Thyroid gland (tissue), 4 donors: ENCODE results near the gene SNX3. TPM values are rescaled to one million over a fixed set of nuclear protein-coding genes. Genes with fewer than 3 reads are reported as not detected.
"Not testable (repeated sequence)": the region's sequence is repeated elsewhere in the genome, so short reads cannot be mapped to it uniquely, and the experiment has no call there.

Experiments
- DNase-seq, 2 donors: peaks; one replicate each; pipeline ENCODE4 v3.0.0-alpha.2; 2019
- H3K27ac ChIP-seq, 3 donors: fragments of 200-600 bp; sonication (generic); 1 replicate in 2 of 3; 2 replicates in 1 of 3; pipeline ENCODE4 v1.5.1; 2016 to 2019; ENCODE audit warnings: mild to moderate bottlenecking in 1 of 3, moderate library complexity in 1 of 3
- H3K27me3 ChIP-seq: fragments of 200-600 bp; sonication (generic); one replicate; pipeline ENCODE4 v1.5.1; 2019
- H3K36me3 ChIP-seq, 2 donors: fragments of 200-600 bp; sonication (generic); one replicate each; pipeline ENCODE4 v1.5.1; 2016 to 2019
- H3K4me1 ChIP-seq, 2 donors: fragments of 200-600 bp; sonication (generic); one replicate each; pipeline ENCODE4 v1.5.1; 2017 to 2019
- H3K4me3 ChIP-seq, 3 donors: fragments of 200-600 bp; sonication (generic); replicated peaks in 1 of 3; 1 replicate in 2 of 3; 2 replicates in 1 of 3; pipeline ENCODE4 v1.5.1; 2016; ENCODE audit warnings: mild to moderate bottlenecking in 1 of 3
- H3K9me3 ChIP-seq: fragments of 200-600 bp; sonication (generic); one replicate; pipeline ENCODE4 v1.5.1; 2017
- POLR2A ChIP-seq, 2 donors: fragments of 450-650 bp; IDR thresholded peaks; one replicate each; pipeline ENCODE4 v1.6.1; 2017; ENCODE audit warnings: antibody characterized with exemption in 2 of 2, mild to moderate bottlenecking in 2 of 2, moderate library complexity in 1 of 2
- WGBS, 2 donors: methylation state at CpG; one replicate each; pipeline ENCODE4 v1.1.5; 2017; 5-methylcytosine and 5-hydroxymethylcytosine counted together
- intact Hi-C: fragments of 100-400 bp; cut with DNase I; formaldehyde crosslinking; loops from one replicate; pipeline ENCODE4 v1.15.1; 2023
- total RNA-seq, 4 donors: library from RNA; depleted of rRNA; stranded (reverse); fragments of >200 nt; gene quantifications; one replicate each; pipeline ENCODE4 v1.2.3, GENCODE V29; 2016
- TF ChIP-seq, protein P1 (sequence below), 6 experiments: fragments of 200-600 bp in 3 of 6; fragments of 450-650 bp in 3 of 6; sonication (generic) in 3 of 6; IDR thresholded peaks; one replicate each; pipeline ENCODE4 v1.5.1; 2016 to 2019; ENCODE audit warnings: antibody characterized with exemption in 6 of 6, mild to moderate bottlenecking in 2 of 6, inconsistent platforms in 1 of 6, moderate library complexity in 1 of 6

The SNX3 gene
- total RNA-seq, 4 donors from 2014 or later, result 97.5 to 208 (median 132) TPM

- intact Hi-C loops, result no loop called here
- H3K4me1 ChIP-seq, result peaks cover 0 to 6% of the 10 kb centered on the region in 2 donors
- H3K27ac ChIP-seq, result no peak overlapping the region
- H3K4me3 ChIP-seq, result no peak overlapping the region
- no peak for DNase-seq
- WGBS, 2 donors, result 100% methylated on average over 1 of the region's 1 CpG
- no peaks in the 10 kb centered on the region for H3K36me3 ChIP-seq
- no peaks in the 10 kb centered on the region for H3K9me3 ChIP-seq
- H3K27me3 ChIP-seq, result no peaks in the 10 kb centered on the region
- TF ChIP-seq, protein P1, sequence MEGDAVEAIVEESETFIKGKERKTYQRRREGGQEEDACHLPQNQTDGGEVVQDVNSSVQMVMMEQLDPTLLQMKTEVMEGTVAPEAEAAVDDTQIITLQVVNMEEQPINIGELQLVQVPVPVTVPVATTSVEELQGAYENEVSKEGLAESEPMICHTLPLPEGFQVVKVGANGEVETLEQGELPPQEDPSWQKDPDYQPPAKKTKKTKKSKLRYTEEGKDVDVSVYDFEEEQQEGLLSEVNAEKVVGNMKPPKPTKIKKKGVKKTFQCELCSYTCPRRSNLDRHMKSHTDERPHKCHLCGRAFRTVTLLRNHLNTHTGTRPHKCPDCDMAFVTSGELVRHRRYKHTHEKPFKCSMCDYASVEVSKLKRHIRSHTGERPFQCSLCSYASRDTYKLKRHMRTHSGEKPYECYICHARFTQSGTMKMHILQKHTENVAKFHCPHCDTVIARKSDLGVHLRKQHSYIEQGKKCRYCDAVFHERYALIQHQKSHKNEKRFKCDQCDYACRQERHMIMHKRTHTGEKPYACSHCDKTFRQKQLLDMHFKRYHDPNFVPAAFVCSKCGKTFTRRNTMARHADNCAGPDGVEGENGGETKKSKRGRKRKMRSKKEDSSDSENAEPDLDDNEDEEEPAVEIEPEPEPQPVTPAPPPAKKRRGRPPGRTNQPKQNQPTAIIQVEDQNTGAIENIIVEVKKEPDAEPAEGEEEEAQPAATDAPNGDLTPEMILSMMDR (IDR thresholded peaks at IDR 0.05), result no peak
- TF ChIP-seq POLR2A (IDR thresholded peaks at IDR 0.05), result no peak
Observed at GRCh38 chr6:108277295-108277694, 16.5 kb upstream of the SNX3 start.

DNA sequence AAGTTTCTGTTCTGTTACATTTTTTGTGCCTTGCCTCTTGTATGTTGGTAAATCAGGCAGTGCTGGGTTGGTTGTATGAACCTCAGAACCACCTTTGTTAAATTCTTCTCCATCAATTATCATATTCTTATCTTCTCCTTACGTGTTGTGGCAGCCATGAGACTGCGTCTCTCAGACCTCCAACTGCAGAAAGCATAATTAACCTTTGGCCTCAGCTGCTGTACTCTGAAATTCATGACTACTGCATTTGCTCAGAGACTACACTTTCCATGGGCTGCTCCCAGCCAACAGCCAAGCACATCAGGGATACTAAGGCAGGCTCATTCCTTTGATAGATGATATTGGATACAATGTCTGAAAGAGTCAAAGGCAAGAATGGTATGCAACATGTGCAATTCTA is 15.1 kb upstream of the SNX3 start:
- peaks cover 0 to 6% of the 10 kb centered on the region in 2 donors for H3K4me1 ChIP-seq
- no peaks in the 10 kb centered on the region for H3K36me3 ChIP-seq
- no peak for TF ChIP-seq POLR2A (IDR thresholded peaks at IDR 0.05)
- TF ChIP-seq, protein P1 (IDR thresholded peaks at IDR 0.05), result no peak
- no peaks in the 10 kb centered on the region for H3K27me3 ChIP-seq
- no peaks in the 10 kb centered on the region for H3K9me3 ChIP-seq
- intact Hi-C loops, result no loop called here
- 86 to 87% methylated on average over 2 of the region's 2 CpGs for WGBS, 2 donors
- no peak overlapping the region for H3K27ac ChIP-seq
- no peak for DNase-seq
- H3K4me3 ChIP-seq, result no peak overlapping the region

DNA sequence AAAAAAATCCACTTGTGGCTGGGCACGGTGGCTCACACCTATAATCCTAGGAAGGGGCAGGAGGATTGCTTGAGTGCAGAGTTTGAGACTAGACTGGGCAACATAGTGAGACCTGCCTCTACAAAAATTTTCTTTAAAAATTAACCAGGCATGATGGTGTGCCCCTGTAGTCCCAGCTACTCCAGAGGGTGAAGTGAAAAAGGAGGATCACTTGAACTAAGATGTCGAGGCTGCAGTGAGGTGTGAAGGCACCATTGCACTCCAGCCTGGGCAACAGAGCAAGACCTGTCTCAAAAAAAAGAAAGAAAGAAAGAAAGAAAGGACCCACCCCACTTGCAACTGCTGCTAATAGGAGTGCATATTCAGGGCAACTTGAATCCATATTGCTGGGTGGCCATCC is 13.7 kb upstream of the SNX3 start:
- H3K4me3 ChIP-seq, result no peak overlapping the region
- H3K4me1 ChIP-seq, result peaks cover 0 to 6% of the 10 kb centered on the region in 2 donors
- H3K27ac ChIP-seq, result no peak overlapping the region
- TF ChIP-seq POLR2A (IDR thresholded peaks at IDR 0.05), result no peak
- TF ChIP-seq, protein P1 (IDR thresholded peaks at IDR 0.05), result no peak
- DNase-seq, result peak; percentile 44 to 56
- intact Hi-C loops, result no loop called here
- no peaks in the 10 kb centered on the region for H3K9me3 ChIP-seq
- H3K36me3 ChIP-seq, result no peaks in the 10 kb centered on the region
- H3K27me3 ChIP-seq, result no peaks in the 10 kb centered on the region
- 19 to 37% methylated on average over 2 of the region's 2 CpGs for WGBS, 2 donors

- H3K4me3 ChIP-seq, H3K36me3 ChIP-seq, DNase-seq, H3K9me3 ChIP-seq, H3K27ac ChIP-seq, intact Hi-C loops, H3K27me3 ChIP-seq, H3K4me1 ChIP-seq: not testable (repeated sequence)
- WGBS, 2 donors, result 100% methylated on average over 3 of the region's 31 CpGs; no CpG with 5 or more reads in 1 of the 2 donors
Observed at GRCh38 chr6:108269955-108270354, 9.1 kb upstream of the SNX3 start.

DNA sequence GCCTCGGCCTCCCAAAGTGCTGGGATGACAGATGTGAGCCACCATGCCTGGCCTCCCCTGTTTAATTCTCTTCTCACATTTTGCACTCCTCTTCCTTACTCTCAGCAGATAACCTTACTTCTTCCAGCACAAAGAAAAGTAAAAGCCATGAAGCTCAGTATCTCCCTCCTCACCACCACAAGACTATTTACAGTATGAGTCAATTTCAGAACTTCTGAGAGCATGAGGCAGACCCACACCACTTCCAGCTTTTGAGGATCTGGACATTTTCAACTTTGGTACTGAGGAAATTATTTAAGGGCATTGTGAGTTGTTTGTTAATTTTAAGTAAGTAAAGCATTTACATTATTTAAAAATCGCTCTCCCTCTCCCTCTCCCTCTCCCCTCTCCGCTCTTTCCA is 8.0 kb upstream of the SNX3 start:
- Histone ChIP-seq H3K4me1 (no peaks in the 10 kb centered on the region), H3K27ac (no peak overlapping the region), H3K9me3 (no peaks in the 10 kb centered on the region), H3K27me3 (no peaks in the 10 kb centered on the region), H3K4me3 (no peak overlapping the region), H3K36me3 (no peaks in the 10 kb centered on the region)
- no peak for TF ChIP-seq POLR2A (IDR thresholded peaks at IDR 0.05)
- TF ChIP-seq, protein P1 (IDR thresholded peaks at IDR 0.05), result no peak
- intact Hi-C loops, result no loop called here
- 89 to 97% methylated on average over 3 of the region's 3 CpGs for WGBS, 2 donors
- no peak for DNase-seq

- WGBS, 2 donors, result 91 to 95% methylated on average over 2 of the region's 2 CpGs
- Histone ChIP-seq H3K36me3 (no peaks in the 10 kb centered on the region), H3K4me3 (no peak overlapping the region), H3K4me1 (peaks cover 13 to 15% of the 10 kb centered on the region in 2 donors), H3K27ac (no peak overlapping the region), H3K9me3 (no peaks in the 10 kb centered on the region), H3K27me3 (no peaks in the 10 kb centered on the region)
- no peak for DNase-seq
- intact Hi-C loops, result no loop called here
- TF ChIP-seq, protein P1 (IDR thresholded peaks at IDR 0.05), result no peak
- no peak for TF ChIP-seq POLR2A (IDR thresholded peaks at IDR 0.05)
Observed at GRCh38 chr6:108263371-108263770, 2.5 kb upstream of the SNX3 start.
